ENCODE results near the gene ICAM5.

- TF ChIP-seq ZNF274 (IDR thresholded peaks at IDR 0.05; ENCODE audit: low read depth, low read length) (no peak), YY1 (IDR thresholded peaks at IDR 0.05; ENCODE audit: insufficient read depth, insufficient read length) (no peak), SUZ12 (IDR thresholded peaks at IDR 0.05; ENCODE audit: extremely low read depth, insufficient read depth, insufficient read length) (no peak)
These were observed 4.4 kb upstream of the ICAM5 start for GRCh38 chr19:10285393-10285792.

Data from NT2/D1 (cell line).